RWPE2 (cell line): ENCODE data around the gene MAN1A1.
"Not testable (repeated sequence)": the region's sequence is repeated elsewhere in the genome, so short reads cannot be mapped to it uniquely, and the experiment has no call there.

Experiments
- ATAC-seq: fragments of 200-7000 bp; cut with Tn5 transposase; 3 replicates; pipeline ENCODE4 v1.9.1; 2021; ENCODE audit warnings: low read depth
- DNase-seq: peaks from one replicate; pipeline ENCODE4 v3.0.0-alpha.2; 2020; ENCODE audit warnings: low spot score
- H3K27ac ChIP-seq: fragments of 450-650 bp; 2 replicates; pipeline ENCODE4 v1.5.1; 2017; ENCODE audit warnings: mild to moderate bottlenecking; ENCODE audit not compliant: poor library complexity, severe bottlenecking
- H3K27me3 ChIP-seq: fragments of 250-450 bp; sonication (Bioruptor Pico); 2 replicates; pipeline ENCODE4 v1.5.1; 2021; ENCODE audit warnings: mild to moderate bottlenecking, moderate library complexity; ENCODE audit not compliant: insufficient read depth, poor library complexity, severe bottlenecking
- H3K36me3 ChIP-seq: fragments of 250-450 bp; sonication (Bioruptor Pico); 2 replicates; pipeline ENCODE4 v1.5.1; 2020; ENCODE audit warnings: low read depth, mild to moderate bottlenecking, moderate library complexity
- H3K4me1 ChIP-seq: fragments of 250-450 bp; sonication (Bioruptor Pico); 2 replicates; pipeline ENCODE4 v1.5.1; 2021; ENCODE audit warnings: mild to moderate bottlenecking, moderate library complexity; ENCODE audit not compliant: insufficient read depth, poor library complexity, severe bottlenecking
- H3K4me3 ChIP-seq: fragments of 250-450 bp; sonication (Bioruptor Pico); 2 replicates; pipeline ENCODE4 v1.5.1; 2021; ENCODE audit warnings: mild to moderate bottlenecking, moderate library complexity; ENCODE audit not compliant: severe bottlenecking
- H3K9me3 ChIP-seq: fragments of 250-450 bp; sonication (Bioruptor Pico); 2 replicates; pipeline ENCODE4 v1.5.1; 2021; ENCODE audit warnings: mild to moderate bottlenecking, moderate library complexity; ENCODE audit not compliant: severe bottlenecking
- CTCF ChIP-seq: fragments of 450-650 bp; IDR thresholded peaks from one replicate; pipeline ENCODE4 v1.5.1; 2017; ENCODE audit warnings: mild to moderate bottlenecking, moderate library complexity; ENCODE audit not compliant: poor library complexity, severe bottlenecking

The MAN1A1 gene

GRCh38 chr6:119299694-119300093 lies 49.9 kb downstream of the MAN1A1 start:
- Histone ChIP-seq H3K27me3 (no peaks in the 10 kb centered on the region), H3K4me3 (no peak overlapping the region), H3K27ac (no peak overlapping the region), H3K36me3 (no peaks in the 10 kb centered on the region), H3K9me3 (no peaks in the 10 kb centered on the region), H3K4me1 (no peaks in the 10 kb centered on the region)
- no peak for DNase-seq
- no peak for TF ChIP-seq CTCF
- ATAC-seq = no peak

GRCh38 chr6:119297049-119297448 lies 52.5 kb downstream of the MAN1A1 start:
- H3K9me3 ChIP-seq = no peaks in the 10 kb centered on the region
- H3K27me3 ChIP-seq = no peaks in the 10 kb centered on the region
- ATAC-seq (no peak), DNase-seq (no peak)
- no peaks in the 10 kb centered on the region for H3K4me1 ChIP-seq
- H3K27ac ChIP-seq = no peak overlapping the region
- no peak for TF ChIP-seq CTCF
- no peaks in the 10 kb centered on the region for H3K36me3 ChIP-seq
- no peak overlapping the region for H3K4me3 ChIP-seq

GRCh38 chr6:119296036-119297035 lies 53.2 kb downstream of the MAN1A1 start:
- no peaks in the 10 kb centered on the region for H3K36me3 ChIP-seq
- DNase-seq (no peak), ATAC-seq (no peak)
- H3K4me3 ChIP-seq = no peak overlapping the region
- H3K9me3 ChIP-seq = no peaks in the 10 kb centered on the region
- TF ChIP-seq CTCF = no peak
- H3K27me3 ChIP-seq = no peaks in the 10 kb centered on the region
- no peak overlapping the region for H3K27ac ChIP-seq
- H3K4me1 ChIP-seq = no peaks in the 10 kb centered on the region

GRCh38 chr6:119294984-119295383 lies 54.6 kb downstream of the MAN1A1 start:
- Histone ChIP-seq H3K4me3 (no peak overlapping the region), H3K36me3 (no peaks in the 10 kb centered on the region), H3K27me3 (no peaks in the 10 kb centered on the region), H3K27ac (no peak overlapping the region), H3K9me3 (no peaks in the 10 kb centered on the region), H3K4me1 (no peaks in the 10 kb centered on the region)
- no peak for TF ChIP-seq CTCF
- no peak for ATAC-seq
- DNase-seq = no peak

GRCh38 chr6:119291060-119291459 lies 58.5 kb downstream of the MAN1A1 start:
- not testable (repeated sequence) for DNase-seq, H3K9me3 ChIP-seq, H3K4me1 ChIP-seq, H3K27ac ChIP-seq, H3K4me3 ChIP-seq, H3K36me3 ChIP-seq, H3K27me3 ChIP-seq, ATAC-seq
